Activated CD8-positive, alpha-beta T cell treated with anti-CD3 and anti-CD28 coated beads for 36 hours (primary cell): ENCODE results near the gene ADAMTS17. TPM values are rescaled to one million over a fixed set of nuclear protein-coding genes. Genes with fewer than 3 reads are reported as not detected.

ENCODE experiments used
- ATAC-seq: fragments of 200-7000 bp; cut with Tn5 transposase; one replicate; pipeline ENCODE4 v1.10.0; 2021; ENCODE audit warnings: mild to moderate bottlenecking, moderate library complexity
- CTCF ChIA-PET: fragments of 350-600 bp; sonication (Branson Sonifier 250); formaldehyde crosslinking; loops from one replicate; lab custom pipeline; 2021; ENCODE audit warnings: antibody characterized with exemption; lab: Charles Lee
- POLR2A ChIA-PET: fragments of 350-600 bp; sonication (Branson Sonifier 250); formaldehyde crosslinking; loops from one replicate; lab custom pipeline; 2021; ENCODE audit warnings: antibody characterized with exemption; lab: Charles Lee
- DNase-seq: peaks from one replicate; pipeline ENCODE4 v3.0.0-alpha.2; 2020
- H3K27ac Mint-ChIP-seq: one replicate; pipeline ENCODE4 v1.8.0; 2021; ENCODE audit warnings: mild to moderate bottlenecking, mixed read lengths
- H3K27me3 Mint-ChIP-seq: one replicate; pipeline ENCODE4 v1.8.0; 2021; ENCODE audit warnings: mixed read lengths
- H3K36me3 Mint-ChIP-seq: one replicate; pipeline ENCODE4 v1.8.0; 2021; ENCODE audit warnings: low read depth, mixed read lengths
- H3K4me1 Mint-ChIP-seq: one replicate; pipeline ENCODE4 v1.8.0; 2021; ENCODE audit warnings: low read depth, mixed read lengths
- H3K4me3 Mint-ChIP-seq: one replicate; pipeline ENCODE4 v1.8.0; 2021; ENCODE audit warnings: mild to moderate bottlenecking, moderate library complexity, mixed read lengths
- H3K9me3 Mint-ChIP-seq: one replicate; pipeline ENCODE4 v1.8.0; 2021; ENCODE audit warnings: mixed read lengths
- CTCF ChIP-seq: fragments of 200-600 bp; IDR thresholded peaks from one replicate; pipeline ENCODE4 v1.8.0; 2022; ENCODE audit warnings: antibody characterized with exemption, mild to moderate bottlenecking
- intact Hi-C: fragments of 100-400 bp; cut with micrococcal nuclease; formaldehyde crosslinking; loops from one replicate; pipeline ENCODE4 v1.10.0; 2022
- total RNA-seq, 2 experiments: library from RNA; stranded (reverse); gene quantifications; one replicate each; pipeline ENCODE4 v1.2.3, GENCODE V29; 2021

Gene ADAMTS17
- total RNA-seq, 2 experiments from 2014 or later = 0.60 to 1.5 TPM

GRCh38 chr15:99979371-99979770, 362.4 kb downstream of the ADAMTS17 start:
- intact Hi-C loops = no loop called here
- DNase-seq (no peak), ATAC-seq (no peak)
- no peak overlapping the region for H3K4me3 Mint-ChIP-seq
- ChIA-PET POLR2A (no interaction called here), CTCF (interaction anchor here (1.5 kb wide), 1 partner anchor 10 kb away, joined by 3 read pairs; no protein-coding TSS in a partner anchor)
- H3K27me3 Mint-ChIP-seq = no peaks in the 10 kb centered on the region
- H3K4me1 Mint-ChIP-seq = peaks cover 1% of the 10 kb centered on the region
- H3K36me3 Mint-ChIP-seq = no peaks in the 10 kb centered on the region
- no peak for TF ChIP-seq CTCF
- H3K27ac Mint-ChIP-seq = no peak overlapping the region
- H3K9me3 Mint-ChIP-seq = no peaks in the 10 kb centered on the region

GRCh38 chr15:99978426-99978825, 363.3 kb downstream of the ADAMTS17 start:
- H3K4me1 Mint-ChIP-seq = peaks cover 1% of the 10 kb centered on the region
- no peak overlapping the region for H3K27ac Mint-ChIP-seq
- no peaks in the 10 kb centered on the region for H3K9me3 Mint-ChIP-seq
- DNase-seq (no peak), ATAC-seq (no peak)
- intact Hi-C loops = no loop called here
- H3K4me3 Mint-ChIP-seq = no peak overlapping the region
- H3K27me3 Mint-ChIP-seq = no peaks in the 10 kb centered on the region
- H3K36me3 Mint-ChIP-seq = no peaks in the 10 kb centered on the region
- TF ChIP-seq CTCF = no peak
- ChIA-PET CTCF (no interaction called here), POLR2A (no interaction called here)

GRCh38 chr15:99977929-99978328, 363.8 kb downstream of the ADAMTS17 start:
- Mint-ChIP-seq H3K4me3 (no peak overlapping the region), H3K4me1 (no peaks in the 10 kb centered on the region), H3K36me3 (no peaks in the 10 kb centered on the region), H3K27ac (no peak overlapping the region), H3K27me3 (no peaks in the 10 kb centered on the region), H3K9me3 (no peaks in the 10 kb centered on the region)
- TF ChIP-seq CTCF = no peak
- ChIA-PET POLR2A (no interaction called here), CTCF (no interaction called here)
- ATAC-seq (no peak), DNase-seq (no peak)
- intact Hi-C loops = no loop called here

GRCh38 chr15:99976811-99977271, 364.9 kb downstream of the ADAMTS17 start:
- POLR2A ChIA-PET = no interaction called here
- no peaks in the 10 kb centered on the region for H3K36me3 Mint-ChIP-seq
- TF ChIP-seq CTCF = no peak
- no peaks in the 10 kb centered on the region for H3K9me3 Mint-ChIP-seq
- intact Hi-C loops = no loop called here
- ATAC-seq (no peak), DNase-seq (no peak)
- CTCF ChIA-PET = interaction anchor here (0.6 kb wide), 1 partner anchor 362 kb away, joined by 3 read pairs; no protein-coding TSS in a partner anchor
- no peak overlapping the region for H3K27ac Mint-ChIP-seq
- no peaks in the 10 kb centered on the region for H3K27me3 Mint-ChIP-seq
- no peaks in the 10 kb centered on the region for H3K4me1 Mint-ChIP-seq
- no peak overlapping the region for H3K4me3 Mint-ChIP-seq

GRCh38 chr15:99976000-99976399, 365.8 kb downstream of the ADAMTS17 start:
- no peak overlapping the region for H3K4me3 Mint-ChIP-seq
- DNase-seq = no peak
- H3K36me3 Mint-ChIP-seq = no peaks in the 10 kb centered on the region
- no peaks in the 10 kb centered on the region for H3K9me3 Mint-ChIP-seq
- TF ChIP-seq CTCF = no peak
- intact Hi-C loops = no loop called here
- no peak for ATAC-seq
- no peaks in the 10 kb centered on the region for H3K27me3 Mint-ChIP-seq
- ChIA-PET CTCF (no interaction called here), POLR2A (no interaction called here)
- no peaks in the 10 kb centered on the region for H3K4me1 Mint-ChIP-seq
- no peak overlapping the region for H3K27ac Mint-ChIP-seq
